ENCODE results near the gene ACTN1.
"Not testable (repeated sequence)": the region's sequence is repeated elsewhere in the genome, so short reads cannot be mapped to it uniquely, and the experiment has no call there.

Gene ACTN1

GRCh38 chr14:68976160-68977067, 2.7 kb downstream of the ACTN1 start:
- H3K4me3 ChIP-seq (ENCODE audit: low read depth, low read length) = peak overlapping the region; percentile 87; the same call in 1 of the 2 replicates
- no peaks in the 10 kb centered on the region for H3K9me3 ChIP-seq (ENCODE audit: control insufficient read depth, insufficient read depth, low read length)
- H3K9ac ChIP-seq (ENCODE audit: low read depth, low read length) = peak overlapping the region; percentile 82; the same call in 1 of the 2 replicates
- H3K4me1 ChIP-seq (ENCODE audit: control insufficient read depth, insufficient read depth, low read length) = peaks cover 20% of the 10 kb centered on the region
- H3K36me3 ChIP-seq (ENCODE audit: control insufficient read depth, insufficient read depth, low read length) = peaks cover 47% of the 10 kb centered on the region
- H3K27ac ChIP-seq (ENCODE audit: low read depth, low read length) = no peak overlapping the region
- no peaks in the 10 kb centered on the region for H3K27me3 ChIP-seq (ENCODE audit: control insufficient read depth, insufficient read depth, low read length)

- H3K36me3 ChIP-seq (ENCODE audit: control insufficient read depth, insufficient read depth, low read length) = peaks cover 54% of the 10 kb centered on the region
Observed at GRCh38 chr14:68975667-68976066, 3.4 kb downstream of the ACTN1 start.

GRCh38 chr14:68974759-68975347, 4.2 kb downstream of the ACTN1 start:
- Histone ChIP-seq H3K9ac (ENCODE audit: low read depth, low read length) (no peak overlapping the region), H3K36me3 (ENCODE audit: control insufficient read depth, insufficient read depth, low read length) (peaks cover 54% of the 10 kb centered on the region), H3K9me3 (ENCODE audit: control insufficient read depth, insufficient read depth, low read length) (no peaks in the 10 kb centered on the region), H3K4me1 (ENCODE audit: control insufficient read depth, insufficient read depth, low read length) (peaks cover 36% of the 10 kb centered on the region), H3K4me3 (ENCODE audit: low read depth, low read length) (no peak overlapping the region), H3K27ac (ENCODE audit: low read depth, low read length) (no peak overlapping the region), H3K27me3 (ENCODE audit: control insufficient read depth, insufficient read depth, low read length) (no peaks in the 10 kb centered on the region)

More at GRCh38 chr14:68975667-68976066, 3.4 kb downstream of the ACTN1 start:
- no peaks in the 10 kb centered on the region for H3K9me3 ChIP-seq (ENCODE audit: control insufficient read depth, insufficient read depth, low read length)
- no peak overlapping the region for H3K27ac ChIP-seq (ENCODE audit: low read depth, low read length)
- H3K9ac ChIP-seq (ENCODE audit: low read depth, low read length) = no peak overlapping the region
- H3K27me3 ChIP-seq (ENCODE audit: control insufficient read depth, insufficient read depth, low read length) = no peaks in the 10 kb centered on the region
- peaks cover 28% of the 10 kb centered on the region for H3K4me1 ChIP-seq (ENCODE audit: control insufficient read depth, insufficient read depth, low read length)
- H3K4me3 ChIP-seq (ENCODE audit: low read depth, low read length) = no peak overlapping the region

DNA sequence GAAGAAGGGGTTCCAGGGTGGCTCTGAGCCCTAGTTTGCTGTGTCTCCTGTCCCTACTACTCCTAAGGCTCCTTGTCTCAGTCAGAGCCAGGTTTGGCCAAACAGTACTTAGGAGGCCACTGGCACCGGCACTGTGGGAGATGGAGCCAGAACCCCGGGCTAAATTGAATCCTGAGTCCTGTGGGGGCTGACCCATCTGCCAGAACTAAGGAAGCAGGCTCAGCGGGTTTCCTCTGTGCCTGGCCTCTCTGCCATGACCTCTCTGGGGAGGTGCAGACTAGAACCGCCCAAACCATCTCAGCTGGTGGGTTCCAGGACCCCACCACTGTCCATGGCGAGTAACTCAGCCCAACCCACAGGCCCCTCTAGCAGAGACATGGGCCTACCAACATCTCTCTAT, 5.5 kb downstream of the ACTN1 start:
- peaks cover 54% of the 10 kb centered on the region for H3K36me3 ChIP-seq (ENCODE audit: control insufficient read depth, insufficient read depth, low read length)
- H3K4me3 ChIP-seq (ENCODE audit: low read depth, low read length) = no peak overlapping the region
- peaks cover 47% of the 10 kb centered on the region for H3K4me1 ChIP-seq (ENCODE audit: control insufficient read depth, insufficient read depth, low read length)
- no peaks in the 10 kb centered on the region for H3K9me3 ChIP-seq (ENCODE audit: control insufficient read depth, insufficient read depth, low read length)
- H3K27ac ChIP-seq (ENCODE audit: low read depth, low read length) = no peak overlapping the region
- H3K9ac ChIP-seq (ENCODE audit: low read depth, low read length) = no peak overlapping the region
- H3K27me3 ChIP-seq (ENCODE audit: control insufficient read depth, insufficient read depth, low read length) = no peaks in the 10 kb centered on the region

DNA sequence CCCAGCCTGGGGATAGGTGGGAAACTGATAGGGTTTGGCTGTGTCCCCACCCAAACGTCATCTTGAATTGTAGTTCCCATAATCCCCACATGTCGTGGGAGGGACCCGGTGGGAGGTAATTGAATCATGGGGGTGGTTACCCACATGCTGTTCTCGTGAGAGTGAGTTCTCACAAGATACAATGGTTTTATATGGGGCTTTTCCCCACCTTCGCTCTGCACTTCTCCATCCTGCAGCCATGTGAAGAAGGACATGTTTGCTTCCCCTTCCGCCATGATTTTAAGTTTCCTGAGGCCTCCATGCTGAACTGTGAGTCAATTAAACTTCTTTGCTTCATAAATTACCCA, 5.9 kb downstream of the ACTN1 start:
- Histone ChIP-seq H3K4me1 (ENCODE audit: control insufficient read depth, insufficient read depth, low read length) (peaks cover 49% of the 10 kb centered on the region), H3K36me3 (ENCODE audit: control insufficient read depth, insufficient read depth, low read length) (peaks cover 54% of the 10 kb centered on the region)
- not testable (repeated sequence) for H3K9ac ChIP-seq (ENCODE audit: low read depth, low read length); H3K27me3 ChIP-seq (ENCODE audit: control insufficient read depth, insufficient read depth, low read length); H3K4me3 ChIP-seq (ENCODE audit: low read depth, low read length); H3K27ac ChIP-seq (ENCODE audit: low read depth, low read length); H3K9me3 ChIP-seq (ENCODE audit: control insufficient read depth, insufficient read depth, low read length)

- Histone ChIP-seq H3K27ac (ENCODE audit: low read depth, low read length) (no peak overlapping the region), H3K9me3 (ENCODE audit: control insufficient read depth, insufficient read depth, low read length) (no peaks in the 10 kb centered on the region), H3K9ac (ENCODE audit: low read depth, low read length) (no peak overlapping the region), H3K4me3 (ENCODE audit: low read depth, low read length) (no peak overlapping the region), H3K36me3 (ENCODE audit: control insufficient read depth, insufficient read depth, low read length) (peaks cover 55% of the 10 kb centered on the region), H3K27me3 (ENCODE audit: control insufficient read depth, insufficient read depth, low read length) (no peaks in the 10 kb centered on the region), H3K4me1 (ENCODE audit: control insufficient read depth, insufficient read depth, low read length) (peaks cover 49% of the 10 kb centered on the region)
Observed at GRCh38 chr14:68972507-68973218, 6.4 kb downstream of the ACTN1 start.

DNA sequence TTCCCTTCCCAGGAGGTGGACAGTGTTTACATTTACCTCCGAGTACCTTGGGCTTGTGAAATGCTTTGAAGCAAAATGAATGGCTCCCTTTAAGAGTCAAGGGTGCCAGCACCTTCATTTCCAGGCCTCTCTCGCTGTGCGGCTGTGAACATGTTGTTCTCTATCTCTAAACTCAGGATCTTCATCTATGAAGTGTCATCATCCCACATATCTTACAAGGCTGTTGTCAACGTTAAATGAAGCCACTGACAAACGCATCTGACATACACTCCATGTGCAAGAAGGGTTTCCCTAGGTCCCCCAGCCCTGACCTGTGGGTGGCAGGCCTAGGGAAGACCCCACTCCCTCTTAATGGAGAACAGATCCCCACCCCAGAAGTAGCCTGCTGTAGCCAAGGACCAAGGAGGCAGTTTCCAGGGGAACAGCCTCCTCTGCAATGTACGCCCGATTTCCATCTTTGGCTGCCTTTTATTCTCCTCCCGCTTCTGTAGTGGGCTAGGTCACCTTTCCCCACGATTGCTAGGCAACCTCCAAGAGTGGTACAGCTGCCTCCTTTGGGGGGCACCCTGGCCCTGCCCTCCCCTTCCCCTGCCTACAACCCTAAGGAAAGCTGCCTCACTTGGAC, 7.6 kb downstream of the ACTN1 start:
- Histone ChIP-seq H3K27me3 (ENCODE audit: control insufficient read depth, insufficient read depth, low read length) (no peaks in the 10 kb centered on the region), H3K9ac (ENCODE audit: low read depth, low read length) (no peak overlapping the region), H3K36me3 (ENCODE audit: control insufficient read depth, insufficient read depth, low read length) (peaks cover 56% of the 10 kb centered on the region), H3K9me3 (ENCODE audit: control insufficient read depth, insufficient read depth, low read length) (no peaks in the 10 kb centered on the region), H3K4me3 (ENCODE audit: low read depth, low read length) (no peak overlapping the region), H3K27ac (ENCODE audit: low read depth, low read length) (no peak overlapping the region), H3K4me1 (ENCODE audit: control insufficient read depth, insufficient read depth, low read length) (peaks cover 43% of the 10 kb centered on the region)

GRCh38 chr14:68970736-68971135, 8.4 kb downstream of the ACTN1 start:
- no peaks in the 10 kb centered on the region for H3K9me3 ChIP-seq (ENCODE audit: control insufficient read depth, insufficient read depth, low read length)
- H3K4me3 ChIP-seq (ENCODE audit: low read depth, low read length) = no peak overlapping the region
- no peak overlapping the region for H3K9ac ChIP-seq (ENCODE audit: low read depth, low read length)
- peak overlapping the region; percentile 61 for H3K27ac ChIP-seq (ENCODE audit: low read depth, low read length)
- peaks cover 44% of the 10 kb centered on the region for H3K4me1 ChIP-seq (ENCODE audit: control insufficient read depth, insufficient read depth, low read length)
- H3K27me3 ChIP-seq (ENCODE audit: control insufficient read depth, insufficient read depth, low read length) = no peaks in the 10 kb centered on the region
- peaks cover 52% of the 10 kb centered on the region for H3K36me3 ChIP-seq (ENCODE audit: control insufficient read depth, insufficient read depth, low read length)

- Histone ChIP-seq H3K4me3 (ENCODE audit: low read depth, low read length) (no peak overlapping the region), H3K4me1 (ENCODE audit: control insufficient read depth, insufficient read depth, low read length) (peaks cover 43% of the 10 kb centered on the region), H3K9me3 (ENCODE audit: control insufficient read depth, insufficient read depth, low read length) (no peaks in the 10 kb centered on the region), H3K36me3 (ENCODE audit: control insufficient read depth, insufficient read depth, low read length) (peaks cover 47% of the 10 kb centered on the region), H3K27me3 (ENCODE audit: control insufficient read depth, insufficient read depth, low read length) (no peaks in the 10 kb centered on the region), H3K27ac (ENCODE audit: low read depth, low read length) (peak overlapping the region; percentile 61), H3K9ac (ENCODE audit: low read depth, low read length) (peak overlapping the region; percentile 12; the same call in 1 of the 2 replicates)
Observed at GRCh38 chr14:68970038-68970612, 9.0 kb downstream of the ACTN1 start.

DNA sequence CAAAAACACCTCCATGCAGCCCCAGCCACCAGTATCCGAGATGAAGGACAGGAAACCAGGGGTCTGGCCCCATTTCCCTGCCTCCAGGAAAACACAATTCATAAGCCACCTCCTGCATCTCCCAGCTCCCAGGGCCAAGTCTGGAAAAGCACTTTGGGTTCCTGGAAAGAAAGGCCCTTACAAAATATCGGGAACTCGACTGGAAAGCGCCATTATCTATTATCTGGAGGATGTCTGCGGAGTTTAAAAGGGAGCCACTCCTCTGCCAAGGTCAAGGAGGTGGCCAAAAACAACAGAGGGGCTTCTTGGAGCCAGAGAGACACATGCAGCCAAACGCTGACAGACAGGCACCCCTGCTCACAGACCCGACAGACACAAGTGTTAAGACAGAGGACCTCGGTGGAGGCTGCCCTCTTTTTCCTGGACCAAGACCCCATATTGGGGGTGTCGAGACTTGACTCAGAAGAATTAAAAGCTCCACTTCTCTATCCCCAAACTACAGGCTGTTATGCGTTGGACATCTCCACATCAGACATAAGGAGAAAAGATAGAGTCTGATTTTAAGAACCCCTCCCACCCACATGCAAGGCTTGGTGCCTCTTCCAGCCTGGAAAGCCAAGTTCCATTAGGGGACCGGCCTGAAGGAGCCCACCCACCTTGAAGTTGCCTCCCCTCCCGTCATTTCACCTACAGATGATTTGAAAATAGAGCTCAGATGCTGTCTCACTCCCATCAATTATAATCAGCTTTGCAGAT, 9.6 kb downstream of the ACTN1 start:
- peaks cover 50% of the 10 kb centered on the region for H3K4me1 ChIP-seq (ENCODE audit: control insufficient read depth, insufficient read depth, low read length)
- peak overlapping the region; percentile 9 for H3K27ac ChIP-seq (ENCODE audit: low read depth, low read length)
- H3K9ac ChIP-seq (ENCODE audit: low read depth, low read length) = no peak overlapping the region
- H3K4me3 ChIP-seq (ENCODE audit: low read depth, low read length) = no peak overlapping the region
- H3K27me3 ChIP-seq (ENCODE audit: control insufficient read depth, insufficient read depth, low read length) = no peaks in the 10 kb centered on the region
- H3K9me3 ChIP-seq (ENCODE audit: control insufficient read depth, insufficient read depth, low read length) = no peaks in the 10 kb centered on the region
- peaks cover 47% of the 10 kb centered on the region for H3K36me3 ChIP-seq (ENCODE audit: control insufficient read depth, insufficient read depth, low read length)

All from HUES48 (cell line).